Nephron (organoid): ENCODE results near the gene PLXNA4.

Source experiments
- H3K27ac Mint-ChIP-seq, 3 experiments: 2 replicates each; pipeline ENCODE4 v1.8.0; 2020; ENCODE audit warnings: mixed read lengths in 3 of 3, mild to moderate bottlenecking in 2 of 3, moderate library complexity in 1 of 3
- H3K27me3 Mint-ChIP-seq: 2 replicates; pipeline ENCODE4 v1.8.0; 2021; ENCODE audit warnings: low read depth, mild to moderate bottlenecking, moderate library complexity, mixed read lengths
- H3K36me3 Mint-ChIP-seq: 2 replicates; pipeline ENCODE4 v1.8.0; 2020; ENCODE audit warnings: low read depth, mixed read lengths
- H3K4me1 Mint-ChIP-seq: 2 replicates; pipeline ENCODE4 v1.8.0; 2020; ENCODE audit warnings: mixed read lengths
- H3K4me3 Mint-ChIP-seq, 3 experiments: 2 replicates each; pipeline ENCODE4 v1.8.0; 2020; ENCODE audit warnings: mild to moderate bottlenecking in 3 of 3, mixed read lengths in 3 of 3, moderate library complexity in 2 of 3
- H3K9me3 Mint-ChIP-seq: 2 replicates; pipeline ENCODE4 v1.8.0; 2020; ENCODE audit warnings: mixed read lengths
- CTCF ChIP-seq, 3 experiments: fragments of 200-600 bp; sonication (generic); IDR thresholded peaks; one replicate each; pipeline ENCODE4 v1.5.0; 2021; ENCODE audit warnings: antibody characterized with exemption in 3 of 3; ENCODE audit not compliant: unreplicated experiment in 3 of 3

The PLXNA4 gene

GRCh38 chr7:132160611-132161532, 415.4 kb downstream of the PLXNA4 start:
- peaks cover 36% of the 10 kb centered on the region for H3K27me3 Mint-ChIP-seq
- H3K9me3 Mint-ChIP-seq = no peaks in the 10 kb centered on the region
- no peak for TF ChIP-seq CTCF (IDR thresholded peaks at IDR 0.05; ENCODE audit: unreplicated experiment in 3 of 3)
- peak overlapping the region; percentile 59 to 75 (median 66) for H3K27ac Mint-ChIP-seq
- no peak overlapping the region for H3K4me3 Mint-ChIP-seq
- H3K36me3 Mint-ChIP-seq = peaks cover 27% of the 10 kb centered on the region
- peaks cover 37% of the 10 kb centered on the region for H3K4me1 Mint-ChIP-seq

- no peak overlapping the region for H3K4me3 Mint-ChIP-seq
- H3K4me1 Mint-ChIP-seq = peaks cover 30% of the 10 kb centered on the region
- H3K9me3 Mint-ChIP-seq = no peaks in the 10 kb centered on the region
- H3K36me3 Mint-ChIP-seq = peaks cover 28% of the 10 kb centered on the region
- H3K27ac Mint-ChIP-seq = no peak overlapping the region
- no peak for TF ChIP-seq CTCF (IDR thresholded peaks at IDR 0.05; ENCODE audit: unreplicated experiment in 3 of 3)
- peaks cover 43% of the 10 kb centered on the region for H3K27me3 Mint-ChIP-seq
Measured at GRCh38 chr7:132158841-132159240, 417.4 kb downstream of the PLXNA4 start.

- Mint-ChIP-seq H3K4me1 (peaks cover 29% of the 10 kb centered on the region), H3K27ac (no peak overlapping the region), H3K9me3 (no peaks in the 10 kb centered on the region), H3K4me3 (no peak overlapping the region), H3K36me3 (peaks cover 28% of the 10 kb centered on the region), H3K27me3 (peaks cover 48% of the 10 kb centered on the region)
- TF ChIP-seq CTCF (IDR thresholded peaks at IDR 0.05; ENCODE audit: unreplicated experiment in 3 of 3) = no peak
Measured at GRCh38 chr7:132158166-132158565, 418.1 kb downstream of the PLXNA4 start.

GRCh38 chr7:132155715-132156114, 420.6 kb downstream of the PLXNA4 start:
- peaks cover 32% of the 10 kb centered on the region for H3K36me3 Mint-ChIP-seq
- no peak for TF ChIP-seq CTCF (IDR thresholded peaks at IDR 0.05; ENCODE audit: unreplicated experiment in 3 of 3)
- H3K4me1 Mint-ChIP-seq = peaks cover 8% of the 10 kb centered on the region
- peaks cover 44% of the 10 kb centered on the region for H3K27me3 Mint-ChIP-seq
- H3K4me3 Mint-ChIP-seq = no peak overlapping the region
- H3K9me3 Mint-ChIP-seq = peaks cover 3% of the 10 kb centered on the region
- no peak overlapping the region for H3K27ac Mint-ChIP-seq

GRCh38 chr7:132154695-132155471, 421.4 kb downstream of the PLXNA4 start:
- TF ChIP-seq CTCF (IDR thresholded peaks at IDR 0.05; ENCODE audit: unreplicated experiment in 3 of 3) = no peak
- H3K4me3 Mint-ChIP-seq = no peak overlapping the region
- H3K4me1 Mint-ChIP-seq = peaks cover 5% of the 10 kb centered on the region
- no peak overlapping the region for H3K27ac Mint-ChIP-seq
- peaks cover 3% of the 10 kb centered on the region for H3K9me3 Mint-ChIP-seq
- H3K36me3 Mint-ChIP-seq = peaks cover 36% of the 10 kb centered on the region
- peaks cover 44% of the 10 kb centered on the region for H3K27me3 Mint-ChIP-seq
